Measurements from ENCODE around the gene KLRF1.

- TF ChIP-seq POLR2AphosphoS5 (IDR thresholded peaks at IDR 0.05; ENCODE audit: low read depth, low read length) (no peak), POLR2A (IDR thresholded peaks at IDR 0.05; ENCODE audit: low read depth, low read length) (no peak), TAF1 (IDR thresholded peaks at IDR 0.05; ENCODE audit: borderline replicate concordance, low read depth, low read length) (no peak)
Measured at GRCh38 chr12:9883175-9883574, 55.9 kb downstream of the KLRF1 start.
